MM.1S (cell line): ENCODE measurements around the gene PINK1.
"Not testable (repeated sequence)": the region's sequence is repeated elsewhere in the genome, so short reads cannot be mapped to it uniquely, and the experiment has no call there.

Experiments used
- DNase-seq: peaks from one replicate; pipeline ENCODE4 v3.0.0-alpha.2; 2015
- H2AFZ ChIP-seq: fragments of 300-600 bp; sonication (generic); 2 replicates; pipeline ENCODE4 v1.6.0; 2016; ENCODE audit warnings: antibody characterized with exemption, low read length
- H3F3A ChIP-seq: fragments of 300-600 bp; sonication (generic); 2 replicates; pipeline ENCODE4 v1.6.1; 2016; ENCODE audit warnings: mild to moderate bottlenecking, antibody characterized with exemption, low read length, moderate library complexity, mixed read lengths; ENCODE audit not compliant: insufficient read depth
- H3K27ac ChIP-seq: fragments of 300-600 bp; sonication (generic); 2 replicates; pipeline ENCODE4 v1.5.1; 2016; ENCODE audit warnings: mild to moderate bottlenecking, low read length
- H3K27me3 ChIP-seq: fragments of 300-600 bp; sonication (generic); replicated peaks from 2 replicates; pipeline ENCODE4 v1.6.0; 2016; ENCODE audit warnings: low read length; ENCODE audit not compliant: insufficient read depth
- H3K36me3 ChIP-seq: fragments of 300-600 bp; sonication (generic); replicated peaks from 2 replicates; pipeline ENCODE4 v1.6.1; 2016; ENCODE audit warnings: mild to moderate bottlenecking, low read length, mixed read lengths; ENCODE audit not compliant: insufficient read depth
- H3K4me1 ChIP-seq: fragments of 300-600 bp; sonication (generic); 2 replicates; pipeline ENCODE4 v1.6.1; 2016; ENCODE audit warnings: low read length, mixed read lengths
- H3K4me2 ChIP-seq: fragments of 300-600 bp; sonication (generic); 2 replicates; pipeline ENCODE4 v1.6.0; 2016; ENCODE audit warnings: low read depth, low read length
- H3K4me3 ChIP-seq: fragments of 300-600 bp; sonication (generic); 2 replicates; pipeline ENCODE4 v1.5.1; 2016; ENCODE audit warnings: low read length, mixed read lengths
- H3K79me2 ChIP-seq: fragments of 300-600 bp; sonication (generic); 2 replicates; pipeline ENCODE4 v1.6.1; 2016; ENCODE audit warnings: mixed run types, low read length, mixed read lengths
- H3K9ac ChIP-seq: fragments of 300-600 bp; sonication (generic); 2 replicates; pipeline ENCODE4 v1.6.1; 2016; ENCODE audit warnings: low read length, mixed read lengths
- H3K9me2 ChIP-seq: fragments of 300-600 bp; sonication (generic); replicated peaks from 2 replicates; pipeline ENCODE4 v1.6.1; 2016; ENCODE audit warnings: mild to moderate bottlenecking, low read length, mixed read lengths; ENCODE audit not compliant: insufficient read depth
- H3K9me3 ChIP-seq: fragments of 300-600 bp; sonication (generic); replicated peaks from 2 replicates; pipeline ENCODE4 v1.6.1; 2016; ENCODE audit warnings: mild to moderate bottlenecking, low read length, mixed read lengths; ENCODE audit not compliant: insufficient read depth
- H4K20me1 ChIP-seq: fragments of 300-600 bp; sonication (generic); 2 replicates; pipeline ENCODE4 v1.6.1; 2016; ENCODE audit warnings: mild to moderate bottlenecking, low read length, moderate library complexity, mixed read lengths; ENCODE audit not compliant: insufficient read depth
- EZH2 ChIP-seq: fragments of 300-600 bp; sonication (generic); optimal IDR thresholded peaks from 2 replicates; pipeline ENCODE3; 2017; ENCODE audit warnings: low read depth, mild to moderate bottlenecking, antibody characterized with exemption, low read length, mixed read lengths
- EZH2phosphoT487 ChIP-seq: fragments of 300-600 bp; sonication (generic); IDR thresholded peaks from 2 replicates; pipeline ENCODE4 v1.6.1; 2018; ENCODE audit warnings: antibody characterized with exemption, low read length
- TF ChIP-seq, protein P1 (sequence below): fragments of 300-600 bp; sonication (generic); IDR thresholded peaks from 2 replicates; pipeline ENCODE4 v1.5.1; 2016; ENCODE audit warnings: antibody characterized with exemption, low read length, mixed read lengths

The PINK1 gene

GRCh38 chr1:20668581-20668980, 35.3 kb downstream of the PINK1 start:
- H3K27me3 ChIP-seq = peaks cover 43% of the 10 kb centered on the region
- no peak for DNase-seq
- H4K20me1 ChIP-seq = no peaks in the 10 kb centered on the region

DNA sequence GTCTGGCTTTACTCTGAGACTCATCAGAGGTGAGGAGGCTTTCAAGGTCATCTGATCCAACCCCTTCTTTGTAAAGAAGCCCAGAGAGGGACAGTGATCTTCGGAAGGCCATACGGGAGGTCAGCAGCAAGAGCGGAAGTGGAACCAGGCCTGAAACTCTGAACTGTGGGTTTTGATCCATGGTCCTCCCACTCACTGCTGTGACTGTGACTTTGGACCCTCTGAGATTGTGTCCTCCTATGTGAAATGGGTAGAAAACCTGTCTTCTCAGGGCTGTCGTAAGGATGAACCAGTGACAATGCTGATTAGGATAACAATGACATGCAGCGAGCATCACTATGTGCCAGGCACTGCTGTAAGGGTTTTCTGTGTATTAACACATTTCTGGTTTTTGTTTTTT, 37.7 kb downstream of the PINK1 start:
- H3K79me2 ChIP-seq = no peaks in the 10 kb centered on the region
- no peak overlapping the region for H2AFZ ChIP-seq
- no peak overlapping the region for H3K9ac ChIP-seq
- H3K4me2 ChIP-seq = no peak overlapping the region
- no peaks in the 10 kb centered on the region for H3K9me2 ChIP-seq
- no peaks in the 10 kb centered on the region for H3K36me3 ChIP-seq
- H3K4me3 ChIP-seq = no peak overlapping the region
- H3F3A ChIP-seq = no peaks in the 10 kb centered on the region
- no peaks in the 10 kb centered on the region for H4K20me1 ChIP-seq
- peaks cover 64% of the 10 kb centered on the region for H3K27me3 ChIP-seq
- DNase-seq = no peak
- TF ChIP-seq EZH2 (no peak), EZH2phosphoT487 (no peak)
- TF ChIP-seq, protein P1, sequence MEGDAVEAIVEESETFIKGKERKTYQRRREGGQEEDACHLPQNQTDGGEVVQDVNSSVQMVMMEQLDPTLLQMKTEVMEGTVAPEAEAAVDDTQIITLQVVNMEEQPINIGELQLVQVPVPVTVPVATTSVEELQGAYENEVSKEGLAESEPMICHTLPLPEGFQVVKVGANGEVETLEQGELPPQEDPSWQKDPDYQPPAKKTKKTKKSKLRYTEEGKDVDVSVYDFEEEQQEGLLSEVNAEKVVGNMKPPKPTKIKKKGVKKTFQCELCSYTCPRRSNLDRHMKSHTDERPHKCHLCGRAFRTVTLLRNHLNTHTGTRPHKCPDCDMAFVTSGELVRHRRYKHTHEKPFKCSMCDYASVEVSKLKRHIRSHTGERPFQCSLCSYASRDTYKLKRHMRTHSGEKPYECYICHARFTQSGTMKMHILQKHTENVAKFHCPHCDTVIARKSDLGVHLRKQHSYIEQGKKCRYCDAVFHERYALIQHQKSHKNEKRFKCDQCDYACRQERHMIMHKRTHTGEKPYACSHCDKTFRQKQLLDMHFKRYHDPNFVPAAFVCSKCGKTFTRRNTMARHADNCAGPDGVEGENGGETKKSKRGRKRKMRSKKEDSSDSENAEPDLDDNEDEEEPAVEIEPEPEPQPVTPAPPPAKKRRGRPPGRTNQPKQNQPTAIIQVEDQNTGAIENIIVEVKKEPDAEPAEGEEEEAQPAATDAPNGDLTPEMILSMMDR = no peak
- no peaks in the 10 kb centered on the region for H3K9me3 ChIP-seq
- no peaks in the 10 kb centered on the region for H3K4me1 ChIP-seq
- H3K27ac ChIP-seq = no peak overlapping the region

More at GRCh38 chr1:20668581-20668980, 35.3 kb downstream of the PINK1 start:
- Histone ChIP-seq H3K9me3 (no peaks in the 10 kb centered on the region), H3K4me1 (no peaks in the 10 kb centered on the region), H3K79me2 (no peaks in the 10 kb centered on the region), H2AFZ (no peak overlapping the region), H3K9me2 (no peaks in the 10 kb centered on the region), H3K9ac (no peak overlapping the region), H3F3A (no peaks in the 10 kb centered on the region), H3K4me2 (no peak overlapping the region), H3K4me3 (no peak overlapping the region), H3K36me3 (no peaks in the 10 kb centered on the region), H3K27ac (no peak overlapping the region)
- TF ChIP-seq, protein P1 = no peak
- TF ChIP-seq EZH2phosphoT487 (no peak), EZH2 (no peak)

DNA sequence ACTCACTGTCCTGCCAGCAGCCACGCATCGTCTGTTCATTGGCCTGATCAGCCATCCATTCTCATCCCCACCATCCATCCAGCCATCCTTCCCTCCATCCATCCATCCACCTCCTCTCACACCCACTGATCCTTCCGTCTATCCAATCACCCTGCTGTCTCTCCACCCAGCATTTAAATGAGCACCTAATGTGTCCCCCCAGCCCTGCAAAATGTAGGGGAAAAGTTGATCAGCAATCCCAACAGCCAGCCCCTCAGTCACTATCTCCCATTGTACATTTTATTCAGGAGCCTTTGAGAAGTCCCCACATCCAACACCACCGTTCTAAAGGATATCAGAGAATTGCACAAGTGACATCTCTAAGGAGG, 39.0 kb downstream of the PINK1 start:
- no peak for DNase-seq
- H3K27ac ChIP-seq = no peak overlapping the region
- no peak overlapping the region for H2AFZ ChIP-seq
- no peaks in the 10 kb centered on the region for H3K79me2 ChIP-seq
- peaks cover 77% of the 10 kb centered on the region for H3K27me3 ChIP-seq
- H4K20me1 ChIP-seq = no peaks in the 10 kb centered on the region
- H3K9ac ChIP-seq = no peak overlapping the region
- no peak overlapping the region for H3K4me3 ChIP-seq
- no peaks in the 10 kb centered on the region for H3K9me2 ChIP-seq
- TF ChIP-seq, protein P1 = no peak
- no peak for TF ChIP-seq EZH2phosphoT487
- TF ChIP-seq EZH2 = no peak
- no peaks in the 10 kb centered on the region for H3F3A ChIP-seq
- H3K4me1 ChIP-seq = no peaks in the 10 kb centered on the region
- no peak overlapping the region for H3K4me2 ChIP-seq
- H3K9me3 ChIP-seq = no peaks in the 10 kb centered on the region
- no peaks in the 10 kb centered on the region for H3K36me3 ChIP-seq

- not testable (repeated sequence) for H3K9me3 ChIP-seq, H4K20me1 ChIP-seq, H2AFZ ChIP-seq, H3K4me1 ChIP-seq, DNase-seq, H3F3A ChIP-seq, H3K9me2 ChIP-seq, H3K27ac ChIP-seq, H3K36me3 ChIP-seq, H3K9ac ChIP-seq, H3K4me3 ChIP-seq, H3K79me2 ChIP-seq, H3K4me2 ChIP-seq
- H3K27me3 ChIP-seq = peaks cover 81% of the 10 kb centered on the region
Measured at GRCh38 chr1:20673626-20674025, 40.4 kb downstream of the PINK1 start.
